ENCODE results near the gene TRMT11. TPM values are rescaled to one million over a fixed set of nuclear protein-coding genes. Genes with fewer than 3 reads are reported as not detected.

TRMT11 gene
- total and polyA plus RNA-seq, 2 of the 13 experiments (the other 11 are each of a cell fraction or from before 2014, with no cell fraction given): 42.2 to 81.9 TPM

GRCh38 chr6:125942672-125943527, 43.4 kb upstream of the TRMT11 start (continued):
- TF ChIP-seq ZBTB34 (CRISPR knock-in tag; IDR thresholded peaks at IDR 0.05) (0 out of 2 replicates have a peak, but pooled peaks have one; percentile 51), ZNF256 (CRISPR knock-in tag; conservative IDR thresholded peaks at IDR 0.05) (no peak), ZNF142 (CRISPR knock-in tag; IDR thresholded peaks at IDR 0.05) (no peak), ZNF776 (CRISPR knock-in tag; IDR thresholded peaks at IDR 0.05) (no peak), HMGXB3 (CRISPR knock-in tag; IDR thresholded peaks at IDR 0.05; ENCODE audit: borderline replicate concordance) (no peak), ZNF747 (CRISPR knock-in tag; IDR thresholded peaks at IDR 0.05; ENCODE audit: borderline replicate concordance) (no peak), HIC2 (CRISPR knock-in tag; IDR thresholded peaks at IDR 0.05; ENCODE audit: low read depth) (no peak), ZNF709 (CRISPR knock-in tag; IDR thresholded peaks at IDR 0.05) (no peak), ZNF75D (CRISPR knock-in tag; IDR thresholded peaks at IDR 0.05; ENCODE audit: borderline replicate concordance) (no peak), ZZZ3 (CRISPR knock-in tag; IDR thresholded peaks at IDR 0.05; ENCODE audit: borderline replicate concordance) (no peak), ZNF331 (CRISPR knock-in tag; IDR thresholded peaks at IDR 0.05) (no peak), DRAP1 (CRISPR knock-in tag; IDR thresholded peaks at IDR 0.05) (no peak)

Data from HepG2 (cell line).